HS-27A (cell line): ENCODE data around the gene RAB5IF.
"Not testable (repeated sequence)": the region's sequence is repeated elsewhere in the genome, so short reads cannot be mapped to it uniquely, and the experiment has no call there.

Experiments
- DNase-seq: peaks from one replicate; pipeline ENCODE4 v3.0.0-alpha.2; 2012; ENCODE audit warnings: low read depth, missing footprints

The RAB5IF gene

GRCh38 chr20:36605399-36606157, at the start of gene RAB5IF:
Gene RAB5IF, plus strand, starts transcription at chr20:36605779. Its CDS starts 173 bp downstream, at chr20:36605952.
- peak; percentile 98 for DNase-seq

GRCh38 chr20:36562724-36563123, 42.9 kb upstream of the RAB5IF start:
- DNase-seq, result no peak

GRCh38 chr20:36563374-36563773, 42.2 kb upstream of the RAB5IF start:
- no peak for DNase-seq

GRCh38 chr20:36564078-36564725, 41.4 kb upstream of the RAB5IF start:
- DNase-seq, result not testable (repeated sequence)

- DNase-seq, result not testable (repeated sequence)
Observed at GRCh38 chr20:36564726-36565121, 40.9 kb upstream of the RAB5IF start.

GRCh38 chr20:36565520-36565919, 40.1 kb upstream of the RAB5IF start:
- DNase-seq, result no peak

- DNase-seq, result no peak
Observed at GRCh38 chr20:36569847-36570429, 35.6 kb upstream of the RAB5IF start.

- DNase-seq, result no peak
Observed at GRCh38 chr20:36571564-36572504, 33.7 kb upstream of the RAB5IF start.

- DNase-seq, result no peak
Observed at GRCh38 chr20:36572701-36573102, 32.9 kb upstream of the RAB5IF start.

GRCh38 chr20:36573103-36573797, 32.3 kb upstream of the RAB5IF start, which contains the start of gene TGIF2:
Gene TGIF2, plus strand, starts transcription at chr20:36573597. Its CDS starts 5,178 bp downstream, at chr20:36578775.
- DNase-seq, result no peak

- DNase-seq, result no peak
Observed at GRCh38 chr20:36573798-36574365, 31.7 kb upstream of the RAB5IF start.

- DNase-seq, result no peak
Observed at GRCh38 chr20:36574366-36575135, 31.0 kb upstream of the RAB5IF start.

- DNase-seq, result no peak
Observed at GRCh38 chr20:36576081-36576445, 29.5 kb upstream of the RAB5IF start.

GRCh38 chr20:36578356-36579041, 27.1 kb upstream of the RAB5IF start:
- DNase-seq, result no peak

- DNase-seq, result no peak
Observed at GRCh38 chr20:36579996-36580545, 25.5 kb upstream of the RAB5IF start.

GRCh38 chr20:36582322-36582721, 23.3 kb upstream of the RAB5IF start:
- no peak for DNase-seq

GRCh38 chr20:36582821-36583220, 22.8 kb upstream of the RAB5IF start:
- no peak for DNase-seq

GRCh38 chr20:36584018-36584481, 21.5 kb upstream of the RAB5IF start:
- DNase-seq, result no peak
